Activated CD8-positive, alpha-beta memory T cell treated with anti-CD3 and anti-CD28 coated beads, Interleukin-2, amount 50 U/mL, for 1 hour (primary cell): Measurements from ENCODE around the gene CBX2.

Experiments
- DNase-seq: peaks from one replicate; pipeline ENCODE4 v3.0.0-alpha.2; 2020; ENCODE audit errors: extremely low read depth

Gene CBX2

GRCh38 chr17:79829457-79829856 lies 51.5 kb downstream of the CBX2 start:
- DNase-seq, result no peak

GRCh38 chr17:79830303-79830702 lies 52.4 kb downstream of the CBX2 start:
- DNase-seq, result no peak

- no peak for DNase-seq
These were observed 52.9 kb downstream of the CBX2 start for GRCh38 chr17:79830763-79831264.

- no peak for DNase-seq
These were observed 53.6 kb downstream of the CBX2 start for GRCh38 chr17:79831265-79832217.

- DNase-seq, result no peak
These were observed 54.5 kb downstream of the CBX2 start for GRCh38 chr17:79832218-79833109.

GRCh38 chr17:79833110-79833450 lies 55.1 kb downstream of the CBX2 start:
- DNase-seq, result no peak

GRCh38 chr17:79833744-79834564 lies 56.0 kb downstream of the CBX2 start:
- DNase-seq, result no peak

- no peak for DNase-seq
These were observed 56.9 kb downstream of the CBX2 start for GRCh38 chr17:79834565-79835469.

GRCh38 chr17:79835470-79835899 lies 57.5 kb downstream of the CBX2 start:
- no peak for DNase-seq

- no peak for DNase-seq
These were observed 58.1 kb downstream of the CBX2 start for GRCh38 chr17:79835953-79836509.

- DNase-seq, result no peak
These were observed 58.6 kb downstream of the CBX2 start for GRCh38 chr17:79836510-79836971.

- no peak for DNase-seq
These were observed 59.3 kb downstream of the CBX2 start for GRCh38 chr17:79836972-79837887.
